ENCODE results near the gene PTPRD.

GRCh38 chr9:10236161-10236560 is 376.6 kb downstream of the PTPRD start:
- no peak for TF ChIP-seq EZH2 (IDR thresholded peaks at IDR 0.05)
- TF ChIP-seq POLR2AphosphoS5 (IDR thresholded peaks at IDR 0.05; ENCODE audit: borderline replicate concordance, low read depth, low read length) = no peak
